ENCODE measurements around the gene MON2.

GRCh38 chr12:62618319-62618718 lies 151.7 kb downstream of the MON2 start:
- no peak for TF ChIP-seq CTCF (conservative IDR thresholded peaks at IDR 0.05 in 1 of 2, IDR thresholded peaks at IDR 0.05 in 1 of 2; ENCODE audit: extremely low read depth in 1 of 2, insufficient read depth in 1 of 2, low read depth in 1 of 2, low read length in 2 of 2)
- no peak for TF ChIP-seq EZH2 (IDR thresholded peaks at IDR 0.05; ENCODE audit: borderline replicate concordance, low read length)
